Measurements from ENCODE around the gene ST6GALNAC5. TPM values are rescaled to one million over a fixed set of nuclear protein-coding genes. Genes with fewer than 3 reads are reported as not detected.

ST6GALNAC5 gene
- total RNA-seq, 4 donors from 2014 or later: 5.3 to 8.7 (median 8.2) TPM

DNA sequence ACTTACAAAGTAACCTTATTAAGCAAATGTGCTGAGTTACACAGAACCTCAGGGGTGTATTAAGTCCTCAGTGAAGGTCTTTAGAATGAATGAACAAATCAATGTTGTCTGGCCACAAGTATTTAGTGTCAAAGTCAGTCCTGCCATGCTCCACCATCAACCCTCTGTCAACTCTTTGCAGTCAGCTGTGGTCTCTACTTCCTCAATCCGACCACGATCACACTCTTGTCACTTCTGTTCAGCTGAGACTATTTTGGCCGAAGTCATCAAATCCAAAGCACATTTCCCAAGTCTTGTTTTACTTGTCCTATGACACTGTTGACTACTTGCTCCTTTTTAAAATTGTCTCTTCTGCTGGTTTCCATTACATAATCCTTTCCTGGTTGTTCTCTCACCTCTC, 173.5 kb downstream of the ST6GALNAC5 start:
- TF ChIP-seq EP300 (IDR thresholded peaks at IDR 0.05) (no peak), CTCF (IDR thresholded peaks at IDR 0.05) (no peak), POLR2AphosphoS5 (IDR thresholded peaks at IDR 0.05) (no peak), POLR2A (IDR thresholded peaks at IDR 0.05; ENCODE audit: low read depth) (no peak)
- no peak for DNase-seq (ENCODE audit: extremely low spot score)
- H3K27ac ChIP-seq (replicated peaks in 1 of 4): no peak overlapping the region
- WGBS: 61% methylated on average over 3 of the region's 3 CpGs
- H3K9me3 ChIP-seq: no peaks in the 10 kb centered on the region
- no peaks in the 10 kb centered on the region for H3K36me3 ChIP-seq
- peaks cover 0 to 26% (median 18%) of the 10 kb centered on the region in 4 donors for H3K4me1 ChIP-seq
- H3K27me3 ChIP-seq: no peaks in the 10 kb centered on the region
- H3K4me3 ChIP-seq: no peak overlapping the region
- intact Hi-C loops (cut with DNase I): no loop called here

GRCh38 chr1:77044133-77044849, 177.0 kb downstream of the ST6GALNAC5 start:
- Histone ChIP-seq H3K27me3 (no peaks in the 10 kb centered on the region), H3K4me3 (no peak overlapping the region), H3K27ac (replicated peaks in 1 of 4) (no peak overlapping the region), H3K4me1 (peaks cover 0 to 10% (median 5%) of the 10 kb centered on the region in 4 donors), H3K9me3 (no peaks in the 10 kb centered on the region), H3K36me3 (no peaks in the 10 kb centered on the region)
- peak; percentile 79 for DNase-seq (ENCODE audit: extremely low spot score)
- TF ChIP-seq EP300 (IDR thresholded peaks at IDR 0.05) (no peak), CTCF (IDR thresholded peaks at IDR 0.05) (no peak), POLR2AphosphoS5 (IDR thresholded peaks at IDR 0.05) (no peak), POLR2A (IDR thresholded peaks at IDR 0.05; ENCODE audit: low read depth) (no peak)
- intact Hi-C loops (cut with DNase I): no loop called here
- 94% methylated on average over 14 of the region's 20 CpGs for WGBS

DNA sequence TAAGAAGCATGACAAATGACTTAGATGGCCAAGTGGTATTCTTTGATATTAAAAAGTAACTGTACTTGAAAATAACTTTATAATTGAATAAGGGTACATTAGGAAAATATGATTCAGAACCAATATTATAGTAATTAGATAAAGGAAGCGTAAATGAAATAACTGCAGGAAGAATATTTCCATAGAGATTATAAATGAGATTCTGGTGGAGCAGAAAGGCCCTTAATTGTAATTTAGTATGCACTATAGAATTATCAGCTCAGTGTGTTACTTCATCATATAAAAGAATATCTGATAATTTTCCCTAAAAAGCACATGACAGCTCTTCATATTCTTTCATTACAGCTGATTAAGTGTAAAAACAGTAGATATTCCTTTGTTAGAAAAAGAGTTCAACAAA, 180.3 kb downstream of the ST6GALNAC5 start:
- 98% methylated on average over 1 of the region's 1 CpG for WGBS
- Histone ChIP-seq H3K4me1 (no peaks in the 10 kb centered on the region), H3K27me3 (no peaks in the 10 kb centered on the region), H3K4me3 (no peak overlapping the region), H3K9me3 (no peaks in the 10 kb centered on the region), H3K36me3 (no peaks in the 10 kb centered on the region), H3K27ac (replicated peaks in 1 of 4) (no peak overlapping the region)
- no peak for DNase-seq (ENCODE audit: extremely low spot score)
- intact Hi-C loops (cut with DNase I): no loop called here
- no peak for TF ChIP-seq POLR2A (IDR thresholded peaks at IDR 0.05; ENCODE audit: low read depth)
- no peak for TF ChIP-seq EP300 (IDR thresholded peaks at IDR 0.05)
- no peak for TF ChIP-seq CTCF (IDR thresholded peaks at IDR 0.05)
- TF ChIP-seq POLR2AphosphoS5 (IDR thresholded peaks at IDR 0.05): no peak

DNA sequence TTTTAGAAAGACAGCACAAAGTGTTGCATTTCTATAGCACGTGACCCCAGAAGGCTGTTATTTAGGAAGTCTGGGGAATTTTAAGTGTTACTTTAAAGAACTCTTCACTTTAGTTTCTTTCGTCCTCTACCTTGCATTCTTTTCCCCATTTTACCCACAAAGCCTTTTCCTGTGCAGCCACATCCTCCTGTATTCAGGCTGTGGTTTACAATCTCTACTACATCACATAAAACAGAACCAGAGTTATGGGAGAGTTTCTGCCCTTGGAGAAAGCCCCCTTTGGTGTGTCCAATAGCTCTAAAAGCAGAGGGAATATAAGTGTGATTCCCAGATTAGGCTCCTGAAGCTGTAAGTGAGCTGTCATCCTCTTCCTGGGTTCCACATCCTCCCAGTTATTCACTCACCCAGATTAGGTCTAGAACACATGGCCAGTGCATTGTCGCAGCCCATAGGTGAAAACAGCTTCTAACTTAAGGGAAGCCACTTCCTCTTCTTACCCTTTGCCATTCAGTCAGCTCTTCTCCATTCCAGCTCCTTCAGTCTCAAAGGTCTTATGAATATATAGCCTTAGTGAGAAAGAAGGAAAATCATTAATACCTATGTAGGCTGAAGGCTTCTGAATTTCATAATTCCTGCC, 180.8 kb downstream of the ST6GALNAC5 start:
- H3K27ac ChIP-seq (replicated peaks in 1 of 4): no peak overlapping the region
- no peak for TF ChIP-seq POLR2A (IDR thresholded peaks at IDR 0.05; ENCODE audit: low read depth)
- no peak for TF ChIP-seq POLR2AphosphoS5 (IDR thresholded peaks at IDR 0.05)
- no peak for TF ChIP-seq CTCF (IDR thresholded peaks at IDR 0.05)
- TF ChIP-seq EP300 (IDR thresholded peaks at IDR 0.05): no peak
- H3K27me3 ChIP-seq: no peaks in the 10 kb centered on the region
- intact Hi-C loops (cut with DNase I): no loop called here
- H3K9me3 ChIP-seq: no peaks in the 10 kb centered on the region
- peak; percentile 89 for DNase-seq (ENCODE audit: extremely low spot score)
- H3K4me1 ChIP-seq: no peaks in the 10 kb centered on the region
- H3K4me3 ChIP-seq: no peak overlapping the region
- WGBS: 77% methylated on average over 3 of the region's 3 CpGs
- no peaks in the 10 kb centered on the region for H3K36me3 ChIP-seq

All from esophagus muscularis mucosa (tissue), 4 donors.